ENCODE measurements around the gene TRPC4. TPM values are rescaled to one million over a fixed set of nuclear protein-coding genes. Genes with fewer than 3 reads are reported as not detected.

The TRPC4 gene
- polyA plus RNA-seq, 1 donor from 2014 or later: 8.8 TPM

DNA sequence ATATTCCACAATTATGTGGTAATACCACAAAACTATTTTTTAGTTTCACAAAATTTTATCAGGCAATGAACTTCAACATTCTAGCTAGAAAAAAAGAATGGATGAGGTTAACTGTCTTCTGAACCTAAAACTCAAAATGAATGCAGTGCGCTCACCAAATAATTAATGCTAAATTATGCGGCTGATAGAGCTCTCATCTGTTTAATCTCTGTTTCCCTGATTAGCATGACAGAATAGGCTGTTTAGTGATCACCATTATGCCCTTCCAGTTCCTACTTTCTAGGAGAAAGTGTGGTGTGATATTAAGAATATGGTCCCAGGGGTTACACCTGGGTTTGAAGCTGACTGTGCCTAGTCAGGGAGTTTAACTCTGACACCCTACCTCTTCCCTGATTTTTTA lies 228.2 kb downstream of the TRPC4 start:
- TF ChIP-seq EP300 (conservative IDR thresholded peaks at IDR 0.05; ENCODE audit: poor library complexity, severe bottlenecking): no peak
- TF ChIP-seq MXI1 (conservative IDR thresholded peaks at IDR 0.05; ENCODE audit: poor library complexity, severe bottlenecking): no peak
- TF ChIP-seq, protein P1, sequence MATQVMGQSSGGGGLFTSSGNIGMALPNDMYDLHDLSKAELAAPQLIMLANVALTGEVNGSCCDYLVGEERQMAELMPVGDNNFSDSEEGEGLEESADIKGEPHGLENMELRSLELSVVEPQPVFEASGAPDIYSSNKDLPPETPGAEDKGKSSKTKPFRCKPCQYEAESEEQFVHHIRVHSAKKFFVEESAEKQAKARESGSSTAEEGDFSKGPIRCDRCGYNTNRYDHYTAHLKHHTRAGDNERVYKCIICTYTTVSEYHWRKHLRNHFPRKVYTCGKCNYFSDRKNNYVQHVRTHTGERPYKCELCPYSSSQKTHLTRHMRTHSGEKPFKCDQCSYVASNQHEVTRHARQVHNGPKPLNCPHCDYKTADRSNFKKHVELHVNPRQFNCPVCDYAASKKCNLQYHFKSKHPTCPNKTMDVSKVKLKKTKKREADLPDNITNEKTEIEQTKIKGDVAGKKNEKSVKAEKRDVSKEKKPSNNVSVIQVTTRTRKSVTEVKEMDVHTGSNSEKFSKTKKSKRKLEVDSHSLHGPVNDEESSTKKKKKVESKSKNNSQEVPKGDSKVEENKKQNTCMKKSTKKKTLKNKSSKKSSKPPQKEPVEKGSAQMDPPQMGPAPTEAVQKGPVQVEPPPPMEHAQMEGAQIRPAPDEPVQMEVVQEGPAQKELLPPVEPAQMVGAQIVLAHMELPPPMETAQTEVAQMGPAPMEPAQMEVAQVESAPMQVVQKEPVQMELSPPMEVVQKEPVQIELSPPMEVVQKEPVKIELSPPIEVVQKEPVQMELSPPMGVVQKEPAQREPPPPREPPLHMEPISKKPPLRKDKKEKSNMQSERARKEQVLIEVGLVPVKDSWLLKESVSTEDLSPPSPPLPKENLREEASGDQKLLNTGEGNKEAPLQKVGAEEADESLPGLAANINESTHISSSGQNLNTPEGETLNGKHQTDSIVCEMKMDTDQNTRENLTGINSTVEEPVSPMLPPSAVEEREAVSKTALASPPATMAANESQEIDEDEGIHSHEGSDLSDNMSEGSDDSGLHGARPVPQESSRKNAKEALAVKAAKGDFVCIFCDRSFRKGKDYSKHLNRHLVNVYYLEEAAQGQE (IDR thresholded peaks at IDR 0.05; ENCODE audit: borderline replicate concordance): no peak
- no peak for TF ChIP-seq POLR2AphosphoS5 (IDR thresholded peaks at IDR 0.05)
- TF ChIP-seq TAF1 (IDR thresholded peaks at IDR 0.05; ENCODE audit: low read depth): no peak
- no peak for TF ChIP-seq SMC3 (conservative IDR thresholded peaks at IDR 0.05; ENCODE audit: poor library complexity)
- TF ChIP-seq EZH2 (IDR thresholded peaks at IDR 0.05; ENCODE audit: borderline replicate concordance, insufficient read depth, low read length, poor library complexity, severe bottlenecking): no peak
- TF ChIP-seq RAD21 (conservative IDR thresholded peaks at IDR 0.05): no peak
- TF ChIP-seq, protein P2, sequence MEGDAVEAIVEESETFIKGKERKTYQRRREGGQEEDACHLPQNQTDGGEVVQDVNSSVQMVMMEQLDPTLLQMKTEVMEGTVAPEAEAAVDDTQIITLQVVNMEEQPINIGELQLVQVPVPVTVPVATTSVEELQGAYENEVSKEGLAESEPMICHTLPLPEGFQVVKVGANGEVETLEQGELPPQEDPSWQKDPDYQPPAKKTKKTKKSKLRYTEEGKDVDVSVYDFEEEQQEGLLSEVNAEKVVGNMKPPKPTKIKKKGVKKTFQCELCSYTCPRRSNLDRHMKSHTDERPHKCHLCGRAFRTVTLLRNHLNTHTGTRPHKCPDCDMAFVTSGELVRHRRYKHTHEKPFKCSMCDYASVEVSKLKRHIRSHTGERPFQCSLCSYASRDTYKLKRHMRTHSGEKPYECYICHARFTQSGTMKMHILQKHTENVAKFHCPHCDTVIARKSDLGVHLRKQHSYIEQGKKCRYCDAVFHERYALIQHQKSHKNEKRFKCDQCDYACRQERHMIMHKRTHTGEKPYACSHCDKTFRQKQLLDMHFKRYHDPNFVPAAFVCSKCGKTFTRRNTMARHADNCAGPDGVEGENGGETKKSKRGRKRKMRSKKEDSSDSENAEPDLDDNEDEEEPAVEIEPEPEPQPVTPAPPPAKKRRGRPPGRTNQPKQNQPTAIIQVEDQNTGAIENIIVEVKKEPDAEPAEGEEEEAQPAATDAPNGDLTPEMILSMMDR (IDR thresholded peaks at IDR 0.05; ENCODE audit: poor library complexity, severe bottlenecking): no peak
- Histone ChIP-seq H3K9ac (ENCODE audit: low read length) (no peak overlapping the region), H3K4me2 (ENCODE audit: low read length) (no peak overlapping the region), H2AFZ (ENCODE audit: low read depth, low read length) (no peak overlapping the region), H3K27me3 (ENCODE audit: insufficient read depth, low read depth, low read length) (no peaks in the 10 kb centered on the region), H3F3A (ENCODE audit: insufficient read depth, low read length, poor library complexity, severe bottlenecking) (peaks cover 4% of the 10 kb centered on the region), H3K79me2 (replicated peaks; ENCODE audit: insufficient read depth, low read length) (no peaks in the 10 kb centered on the region), H3K27ac (ENCODE audit: low read length) (no peak overlapping the region), H3K9me3 (ENCODE audit: low read length) (no peaks in the 10 kb centered on the region), H4K20me1 (ENCODE audit: insufficient read depth) (no peaks in the 10 kb centered on the region), H3K9me2 (ENCODE audit: insufficient read depth, low read length) (no peaks in the 10 kb centered on the region), H3K36me3 (ENCODE audit: insufficient read depth, low read length) (no peaks in the 10 kb centered on the region), H3K4me3 (ENCODE audit: low read length) (no peak overlapping the region)

DNA sequence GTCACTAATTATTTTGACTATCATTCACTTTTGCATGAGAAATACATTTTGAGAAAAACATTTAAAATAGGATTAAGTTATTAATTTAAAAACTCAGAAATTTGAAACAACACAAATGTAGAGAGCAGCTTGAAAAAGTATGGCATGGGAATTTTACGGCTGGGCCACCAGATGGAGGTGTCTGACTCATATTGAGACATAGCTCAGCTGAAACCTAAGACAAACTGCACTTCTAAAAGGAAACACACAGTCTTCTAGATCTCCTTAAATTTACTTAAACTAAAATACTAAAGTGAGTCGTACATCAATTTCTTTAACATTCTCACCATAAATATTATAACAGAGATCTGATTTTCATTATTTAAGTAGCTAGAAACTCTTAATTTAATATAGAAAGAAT lies 229.1 kb downstream of the TRPC4 start:
- Histone ChIP-seq H3F3A (ENCODE audit: insufficient read depth, low read length, poor library complexity, severe bottlenecking) (no peaks in the 10 kb centered on the region), H3K27ac (ENCODE audit: low read length) (no peak overlapping the region), H3K9me2 (ENCODE audit: insufficient read depth, low read length) (no peaks in the 10 kb centered on the region), H3K27me3 (ENCODE audit: insufficient read depth, low read depth, low read length) (no peaks in the 10 kb centered on the region), H3K9me3 (ENCODE audit: low read length) (no peaks in the 10 kb centered on the region), H3K9ac (ENCODE audit: low read length) (no peak overlapping the region), H2AFZ (ENCODE audit: low read depth, low read length) (no peak overlapping the region), H4K20me1 (ENCODE audit: insufficient read depth) (no peaks in the 10 kb centered on the region), H3K4me3 (ENCODE audit: low read length) (no peak overlapping the region), H3K79me2 (replicated peaks; ENCODE audit: insufficient read depth, low read length) (no peaks in the 10 kb centered on the region), H3K4me2 (ENCODE audit: low read length) (no peak overlapping the region), H3K36me3 (ENCODE audit: insufficient read depth, low read length) (no peaks in the 10 kb centered on the region)
- TF ChIP-seq POLR2AphosphoS5 (IDR thresholded peaks at IDR 0.05): no peak
- TF ChIP-seq RAD21 (conservative IDR thresholded peaks at IDR 0.05): peak; percentile 88
- TF ChIP-seq EP300 (conservative IDR thresholded peaks at IDR 0.05; ENCODE audit: poor library complexity, severe bottlenecking): no peak
- TF ChIP-seq, protein P2 (IDR thresholded peaks at IDR 0.05; ENCODE audit: poor library complexity, severe bottlenecking): peak; percentile 82
- peak; percentile 92 for TF ChIP-seq SMC3 (conservative IDR thresholded peaks at IDR 0.05; ENCODE audit: poor library complexity)
- TF ChIP-seq, protein P1 (IDR thresholded peaks at IDR 0.05; ENCODE audit: borderline replicate concordance): no peak
